HUES6 (cell line): Measurements from ENCODE around the gene COL27A1.
"Not testable (repeated sequence)": the region's sequence is repeated elsewhere in the genome, so short reads cannot be mapped to it uniquely, and the experiment has no call there.

Experiments
- H3K27ac ChIP-seq: 2 replicates; pipeline ENCODE4 v1.7.0; 2013; ENCODE audit warnings: low read depth, mild to moderate bottlenecking, low read length, inconsistent platforms
- H3K27me3 ChIP-seq: 2 replicates; pipeline ENCODE4 v1.6.1; 2013; ENCODE audit warnings: low read length; ENCODE audit not compliant: control insufficient read depth, insufficient read depth
- H3K36me3 ChIP-seq: 2 replicates; pipeline ENCODE4 v1.6.1; 2013; ENCODE audit warnings: low read length; ENCODE audit not compliant: control insufficient read depth, insufficient read depth
- H3K4me1 ChIP-seq: 2 replicates; pipeline ENCODE4 v1.6.1; 2013; ENCODE audit warnings: low read length; ENCODE audit not compliant: control insufficient read depth, insufficient read depth
- H3K4me3 ChIP-seq: 2 replicates; pipeline ENCODE4 v1.5.1; 2013; ENCODE audit warnings: low read depth, low read length
- H3K9ac ChIP-seq: one replicate; pipeline ENCODE4 v1.6.1; 2013; ENCODE audit warnings: mild to moderate bottlenecking, low read length
- H3K9me3 ChIP-seq: 2 replicates; pipeline ENCODE4 v1.6.1; 2013; ENCODE audit warnings: low read depth, low read length; ENCODE audit not compliant: control insufficient read depth, insufficient read depth

Gene COL27A1

GRCh38 chr9:114325684-114326254 lies 170.4 kb downstream of the COL27A1 start:
- H3K9me3 ChIP-seq, H3K36me3 ChIP-seq, H3K9ac ChIP-seq, H3K4me1 ChIP-seq, H3K27ac ChIP-seq, H3K27me3 ChIP-seq, H3K4me3 ChIP-seq: not testable (repeated sequence)

- no peak overlapping the region for H3K9ac ChIP-seq
- H3K4me3 ChIP-seq: no peak overlapping the region
Observed at GRCh38 chr9:114327749-114328148, 172.4 kb downstream of the COL27A1 start.

GRCh38 chr9:114328357-114328820 lies 173.1 kb downstream of the COL27A1 start:
- H3K9me3 ChIP-seq: not testable (repeated sequence)

More at GRCh38 chr9:114327749-114328148, 172.4 kb downstream of the COL27A1 start:
- H3K4me1 ChIP-seq: no peaks in the 10 kb centered on the region
- H3K27ac ChIP-seq: no peak overlapping the region
- no peaks in the 10 kb centered on the region for H3K27me3 ChIP-seq
- no peaks in the 10 kb centered on the region for H3K9me3 ChIP-seq
- H3K36me3 ChIP-seq: no peaks in the 10 kb centered on the region

GRCh38 chr9:114328937-114329624 lies 173.7 kb downstream of the COL27A1 start:
- not testable (repeated sequence) for H3K36me3 ChIP-seq, H3K4me3 ChIP-seq, H3K9ac ChIP-seq, H3K27me3 ChIP-seq, H3K9me3 ChIP-seq, H3K27ac ChIP-seq, H3K4me1 ChIP-seq

More at GRCh38 chr9:114328357-114328820, 173.1 kb downstream of the COL27A1 start:
- H3K36me3 ChIP-seq, H3K4me3 ChIP-seq, H3K27me3 ChIP-seq, H3K4me1 ChIP-seq, H3K27ac ChIP-seq, H3K9ac ChIP-seq: not testable (repeated sequence)

- not testable (repeated sequence) for H3K27ac ChIP-seq, H3K4me3 ChIP-seq, H3K27me3 ChIP-seq
Observed at GRCh38 chr9:114329625-114330022, 174.3 kb downstream of the COL27A1 start, which contains the start of gene ORM2. Gene ORM2, plus strand, starts transcription at chr9:114329869. Its CDS starts 36 bp downstream, at chr9:114329905.

GRCh38 chr9:114330636-114331035 lies 175.3 kb downstream of the COL27A1 start:
- no peak overlapping the region for H3K27ac ChIP-seq
- no peaks in the 10 kb centered on the region for H3K4me1 ChIP-seq
- H3K27me3 ChIP-seq: no peaks in the 10 kb centered on the region
- peaks cover 7% of the 10 kb centered on the region for H3K36me3 ChIP-seq
- H3K4me3 ChIP-seq: no peak overlapping the region
- H3K9ac ChIP-seq: no peak overlapping the region
- H3K9me3 ChIP-seq: no peaks in the 10 kb centered on the region

More at GRCh38 chr9:114329625-114330022, 174.3 kb downstream of the COL27A1 start, which contains the start of gene ORM2:
- H3K36me3 ChIP-seq, H3K9me3 ChIP-seq, H3K9ac ChIP-seq, H3K4me1 ChIP-seq: not testable (repeated sequence)

GRCh38 chr9:114331229-114332195 lies 176.2 kb downstream of the COL27A1 start:
- H3K27ac ChIP-seq, H3K9me3 ChIP-seq, H3K36me3 ChIP-seq: not testable (repeated sequence)

GRCh38 chr9:114332474-114333040 lies 177.2 kb downstream of the COL27A1 start:
- H3K9ac ChIP-seq, H3K9me3 ChIP-seq, H3K4me1 ChIP-seq, H3K27ac ChIP-seq, H3K27me3 ChIP-seq, H3K4me3 ChIP-seq: not testable (repeated sequence)
- H3K36me3 ChIP-seq: peaks cover 15% of the 10 kb centered on the region

More at GRCh38 chr9:114331229-114332195, 176.2 kb downstream of the COL27A1 start:
- not testable (repeated sequence) for H3K4me3 ChIP-seq, H3K27me3 ChIP-seq, H3K4me1 ChIP-seq, H3K9ac ChIP-seq

- H3K9ac ChIP-seq, H3K4me3 ChIP-seq, H3K4me1 ChIP-seq, H3K9me3 ChIP-seq, H3K27ac ChIP-seq, H3K27me3 ChIP-seq: not testable (repeated sequence)
- peaks cover 25% of the 10 kb centered on the region for H3K36me3 ChIP-seq
Observed at GRCh38 chr9:114333718-114334117, 178.4 kb downstream of the COL27A1 start.

GRCh38 chr9:114334490-114334889 lies 179.2 kb downstream of the COL27A1 start:
- Histone ChIP-seq H3K36me3 (peaks cover 28% of the 10 kb centered on the region), H3K4me3 (no peak overlapping the region), H3K9me3 (no peaks in the 10 kb centered on the region), H3K9ac (no peak overlapping the region), H3K27ac (no peak overlapping the region), H3K4me1 (no peaks in the 10 kb centered on the region; the same call in 1 of the 2 replicates), H3K27me3 (no peaks in the 10 kb centered on the region)
